ENCODE results near the gene SART1.

Gene SART1

DNA sequence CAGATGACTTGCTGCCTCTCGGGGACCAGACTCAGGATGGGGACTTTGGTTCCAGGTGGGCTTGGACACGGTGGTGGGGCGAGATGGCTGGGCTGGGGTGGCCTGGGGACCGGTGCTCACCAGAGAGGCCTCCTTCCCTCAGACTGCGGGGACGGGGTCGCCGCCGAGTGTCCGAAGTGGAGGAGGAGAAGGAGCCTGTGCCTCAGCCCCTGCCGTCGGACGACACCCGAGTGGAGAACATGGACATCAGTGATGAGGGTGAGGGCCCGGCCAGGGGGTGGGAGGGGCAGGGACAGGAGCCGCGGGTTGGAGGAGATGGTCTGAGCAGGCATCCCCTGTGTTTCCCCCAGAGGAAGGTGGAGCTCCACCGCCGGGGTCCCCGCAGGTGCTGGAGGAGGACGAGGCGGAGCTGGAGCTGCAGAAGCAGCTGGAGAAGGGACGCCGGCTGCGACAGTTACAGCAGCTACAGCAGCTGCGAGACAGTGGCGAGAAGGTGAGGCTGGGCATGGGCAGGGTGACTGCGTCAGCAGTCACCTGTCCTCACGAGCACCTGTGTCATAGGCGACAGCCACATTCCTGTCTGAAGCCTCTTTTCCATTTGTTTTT is 5.9 kb downstream of the SART1 start:
- no peak for FAIRE-seq

DNA sequence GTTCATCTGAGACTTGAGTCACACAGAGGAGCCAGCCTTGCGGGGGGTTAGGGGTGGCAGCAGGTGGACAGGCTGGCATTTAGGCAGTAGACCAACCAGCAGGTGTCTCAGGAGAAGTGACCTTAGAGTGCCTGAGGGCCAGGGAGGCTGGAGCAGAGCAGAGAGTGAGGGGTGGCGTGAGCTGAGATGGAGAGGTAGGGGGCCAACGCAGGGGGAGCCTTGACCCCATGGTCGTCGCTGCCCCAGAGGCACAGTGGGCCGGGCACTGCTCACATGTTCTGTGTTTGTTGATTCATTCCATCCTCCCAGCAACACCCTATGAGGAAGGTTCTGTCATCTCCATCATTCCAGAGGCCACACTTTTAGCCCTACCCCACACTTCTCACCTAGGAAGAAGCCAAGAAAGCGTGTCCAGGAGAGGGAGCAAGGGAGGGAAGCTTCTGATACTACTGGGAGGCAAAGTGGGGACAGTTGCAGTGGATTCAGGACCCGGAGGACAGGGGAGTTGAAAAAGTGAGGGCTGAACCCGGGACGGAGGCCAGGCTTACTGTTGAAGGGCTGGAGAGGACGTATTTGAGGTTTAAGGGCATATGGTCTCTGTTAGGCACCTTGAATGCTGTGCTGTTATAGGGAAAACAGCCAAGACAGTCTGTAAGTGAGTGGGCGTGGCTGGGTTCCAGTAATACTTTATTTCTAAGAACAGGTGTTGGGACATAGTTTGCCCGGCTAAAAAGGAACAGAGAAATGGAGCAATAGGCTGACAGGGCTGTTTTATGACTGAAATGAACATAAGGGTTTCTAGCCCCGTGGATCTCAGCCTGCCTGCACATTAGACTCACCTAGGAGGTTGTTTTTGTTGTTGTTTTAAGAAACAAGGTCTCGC is 7.3 kb downstream of the SART1 start:
- FAIRE-seq = no peak

DNA sequence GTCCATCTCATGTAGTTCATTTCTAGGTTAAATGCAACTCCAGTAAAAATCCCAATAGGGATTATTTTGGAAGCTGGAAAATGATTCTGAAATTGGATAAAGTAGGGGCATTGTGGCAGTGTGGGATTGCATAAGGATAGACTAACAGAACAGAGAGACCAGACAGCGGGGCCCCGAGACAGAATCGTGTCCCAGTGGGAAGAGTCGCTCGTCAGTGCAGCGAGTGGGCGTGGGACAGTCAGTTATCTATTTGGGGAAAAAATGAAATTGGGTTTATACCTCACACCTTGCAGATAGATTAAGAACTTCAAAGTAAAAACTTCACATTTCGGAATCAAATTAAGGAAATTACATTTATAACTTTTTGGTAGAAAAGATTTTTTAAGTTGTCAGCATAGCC is 10.6 kb downstream of the SART1 start:
- no peak for FAIRE-seq

DNA sequence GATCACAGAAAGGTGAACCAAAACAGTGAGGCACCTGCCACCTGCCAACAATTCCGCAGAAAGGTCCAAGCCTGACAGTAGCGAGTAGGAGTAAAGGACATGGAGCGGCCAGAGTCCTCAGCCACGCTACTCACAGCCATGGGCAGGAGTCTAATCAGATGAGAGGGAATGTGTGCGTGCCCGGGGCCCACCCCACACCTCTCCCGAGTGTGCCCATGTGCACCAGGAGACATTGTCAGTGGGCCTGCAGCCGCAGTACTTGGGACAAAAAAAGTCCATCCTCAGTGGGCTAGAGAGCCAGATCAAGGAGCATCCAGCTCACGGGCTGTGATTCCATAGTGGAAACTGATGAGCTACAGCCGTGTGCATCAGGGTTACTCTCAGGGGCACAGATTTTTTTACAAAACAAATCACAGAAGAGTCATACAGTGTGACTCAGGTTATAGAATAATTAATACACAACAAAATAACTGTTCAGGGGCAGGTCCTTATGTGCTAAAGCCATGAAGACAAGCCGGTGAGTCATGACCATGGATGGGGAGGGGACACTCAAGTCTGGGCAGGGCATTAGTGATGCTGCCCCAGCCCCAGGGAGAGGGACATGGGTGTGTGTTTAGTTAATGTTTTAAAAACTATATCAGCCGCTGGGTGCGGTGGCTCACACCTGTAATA is 12.0 kb downstream of the SART1 start:
- FAIRE-seq = no peak

DNA sequence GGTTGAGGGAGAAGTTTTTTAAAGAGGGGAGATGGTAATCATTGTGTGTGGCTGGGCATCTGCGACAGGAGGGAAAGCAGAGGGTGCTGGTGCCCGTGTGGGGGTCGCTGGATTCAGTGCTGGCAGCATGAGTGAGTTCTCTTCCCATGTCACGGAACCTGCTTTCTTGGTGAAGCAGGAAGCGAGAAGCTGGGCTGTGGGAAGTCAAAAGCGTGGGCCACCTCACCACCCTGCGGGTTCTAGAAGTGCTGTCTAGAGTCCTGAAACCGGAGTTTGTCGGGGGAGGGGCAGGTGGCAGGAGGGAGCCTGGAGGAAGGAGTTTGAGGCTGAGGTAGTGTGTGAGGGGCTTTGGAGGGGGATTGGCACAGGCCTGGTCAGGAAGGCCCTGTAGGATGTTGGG is 14.2 kb downstream of the SART1 start:
- no peak for FAIRE-seq

DNA sequence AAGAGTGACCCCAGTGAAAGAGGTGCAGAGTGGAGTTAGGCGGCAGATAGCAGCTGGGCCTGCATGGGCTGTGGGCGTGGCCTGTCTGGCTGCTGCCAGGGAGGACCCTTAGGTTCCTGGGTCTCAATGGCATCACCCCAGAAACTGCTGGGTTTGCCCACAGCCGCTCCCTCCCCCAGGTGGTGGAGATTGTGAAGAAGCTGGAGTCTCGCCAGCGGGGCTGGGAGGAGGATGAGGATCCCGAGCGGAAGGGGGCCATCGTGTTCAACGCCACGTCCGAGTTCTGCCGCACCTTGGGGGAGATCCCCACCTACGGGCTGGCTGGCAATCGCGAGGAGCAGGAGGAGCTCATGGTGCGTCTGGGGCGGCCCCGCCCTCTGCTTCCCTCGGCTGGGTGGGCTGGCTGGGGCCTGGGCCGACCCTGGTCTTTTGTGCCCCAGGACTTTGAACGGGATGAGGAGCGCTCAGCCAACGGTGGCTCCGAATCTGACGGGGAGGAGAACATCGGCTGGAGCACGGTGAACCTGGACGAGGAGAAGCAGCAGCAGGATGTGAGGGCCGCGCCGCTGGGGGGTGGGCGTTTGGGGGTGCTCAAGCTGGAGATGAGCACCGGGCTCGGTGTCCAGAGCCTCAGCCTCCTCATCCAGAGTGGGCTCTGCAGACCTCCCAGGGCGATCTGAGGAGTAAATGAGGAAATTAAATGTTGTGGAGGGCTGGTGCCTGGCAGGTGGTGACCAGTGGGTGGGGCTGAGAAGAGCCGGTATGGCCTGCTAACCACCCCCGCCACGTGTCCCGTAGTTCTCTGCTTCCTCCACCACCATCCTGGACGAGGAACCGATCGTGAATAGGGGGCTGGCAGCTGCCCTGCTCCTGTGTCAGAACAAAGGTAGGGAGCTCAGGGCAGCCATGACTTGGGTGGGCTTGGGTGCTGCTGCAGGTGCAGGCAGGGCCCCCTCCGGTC is 15.0 kb downstream of the SART1 start:
- FAIRE-seq = no peak

DNA sequence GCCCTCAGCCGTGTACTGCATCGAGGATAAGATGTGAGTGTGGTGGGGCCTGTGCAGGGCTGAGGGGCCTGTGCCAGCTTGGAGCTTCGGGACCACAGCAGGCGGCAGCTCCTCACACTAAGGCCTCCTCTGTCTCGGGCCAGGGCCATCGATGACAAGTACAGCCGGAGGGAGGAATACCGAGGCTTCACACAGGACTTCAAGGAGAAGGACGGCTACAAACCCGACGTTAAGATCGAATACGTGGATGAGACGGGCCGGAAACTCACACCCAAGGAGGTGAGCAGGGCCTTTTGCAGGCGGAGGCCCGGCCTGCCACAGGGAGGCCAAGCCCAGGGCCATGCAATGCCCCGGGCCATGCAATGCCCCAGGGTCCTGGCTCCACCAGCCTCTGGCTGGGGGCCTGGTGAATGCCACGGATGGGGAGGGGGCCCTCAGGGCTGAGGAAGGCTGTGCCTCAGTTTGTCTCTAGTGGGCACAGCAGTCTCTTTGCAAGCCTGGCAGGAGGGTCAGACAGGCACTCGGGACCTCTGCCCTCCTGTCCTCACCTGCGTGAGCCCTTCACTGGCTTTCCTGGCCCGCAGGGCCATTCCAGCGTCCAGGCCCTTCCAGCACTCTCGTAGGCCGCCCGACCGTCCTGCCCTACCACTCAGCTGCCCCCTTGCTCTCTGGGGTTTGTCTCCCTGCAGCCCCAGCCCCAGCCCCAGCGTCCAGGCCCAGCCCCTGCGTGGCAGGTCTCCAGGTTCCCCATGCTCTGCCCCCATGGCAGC is 16.3 kb downstream of the SART1 start:
- no peak for FAIRE-seq

DNA sequence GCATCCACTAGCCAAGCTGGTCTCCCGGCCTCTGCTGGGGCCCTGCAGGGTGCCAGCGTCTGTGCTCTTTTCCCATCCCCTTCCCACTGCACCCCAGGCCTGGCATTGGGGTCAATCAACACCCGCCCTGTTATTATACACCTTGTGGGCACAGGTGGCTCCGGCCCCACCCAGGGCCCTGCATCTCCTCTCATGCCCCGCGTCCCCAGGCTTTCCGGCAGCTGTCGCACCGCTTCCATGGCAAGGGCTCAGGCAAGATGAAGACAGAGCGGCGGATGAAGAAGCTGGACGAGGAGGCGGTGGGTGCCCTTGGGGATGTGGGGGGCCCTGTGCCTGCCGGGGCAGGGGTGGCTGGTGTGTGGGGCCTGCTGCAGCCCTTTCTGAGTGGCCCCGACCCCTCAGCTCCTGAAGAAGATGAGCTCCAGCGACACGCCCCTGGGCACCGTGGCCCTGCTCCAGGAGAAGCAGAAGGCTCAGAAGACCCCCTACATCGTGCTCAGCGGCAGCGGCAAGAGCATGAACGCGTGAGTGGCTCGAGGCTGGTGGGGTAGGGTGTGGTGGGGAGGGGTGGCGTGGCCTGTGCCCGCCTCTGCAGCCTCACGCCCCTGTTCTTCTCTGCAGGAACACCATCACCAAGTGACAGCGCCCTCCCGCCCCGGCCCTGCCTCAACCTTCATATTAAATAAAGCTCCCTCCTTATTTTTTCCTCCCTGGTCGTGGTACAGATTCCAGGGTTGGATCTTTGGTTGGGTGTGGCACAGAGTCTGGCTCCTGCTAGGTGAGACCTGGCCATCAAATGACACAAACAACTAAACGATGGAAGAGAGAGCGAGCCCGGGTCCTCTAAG is 17.1 kb downstream of the SART1 start:
- FAIRE-seq = no peak

DNA sequence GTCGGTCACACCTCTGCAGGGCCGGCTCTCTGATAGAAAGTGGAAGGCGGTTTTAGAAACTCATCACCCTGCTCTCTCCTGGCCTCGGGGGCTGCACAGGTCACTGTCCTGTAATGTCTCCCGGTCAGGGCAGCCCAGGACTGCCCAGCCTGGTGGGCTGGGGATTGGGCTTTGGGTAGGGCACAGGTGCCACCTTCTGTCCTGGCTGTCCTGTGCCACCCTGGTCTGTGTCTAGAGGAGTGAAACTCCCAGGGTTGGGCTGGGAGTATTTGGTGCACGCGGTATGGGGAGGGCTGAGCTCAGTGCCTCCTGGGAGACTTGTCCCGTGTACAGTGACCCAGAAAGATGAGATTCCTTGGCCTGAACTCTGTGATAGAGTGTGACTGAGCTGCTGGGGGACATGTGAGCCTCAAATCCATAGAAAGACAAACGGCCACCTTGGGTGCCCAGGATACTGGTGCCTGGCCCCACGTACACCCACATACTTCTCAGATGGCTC is 17.8 kb downstream of the SART1 start:
- FAIRE-seq = no peak

DNA sequence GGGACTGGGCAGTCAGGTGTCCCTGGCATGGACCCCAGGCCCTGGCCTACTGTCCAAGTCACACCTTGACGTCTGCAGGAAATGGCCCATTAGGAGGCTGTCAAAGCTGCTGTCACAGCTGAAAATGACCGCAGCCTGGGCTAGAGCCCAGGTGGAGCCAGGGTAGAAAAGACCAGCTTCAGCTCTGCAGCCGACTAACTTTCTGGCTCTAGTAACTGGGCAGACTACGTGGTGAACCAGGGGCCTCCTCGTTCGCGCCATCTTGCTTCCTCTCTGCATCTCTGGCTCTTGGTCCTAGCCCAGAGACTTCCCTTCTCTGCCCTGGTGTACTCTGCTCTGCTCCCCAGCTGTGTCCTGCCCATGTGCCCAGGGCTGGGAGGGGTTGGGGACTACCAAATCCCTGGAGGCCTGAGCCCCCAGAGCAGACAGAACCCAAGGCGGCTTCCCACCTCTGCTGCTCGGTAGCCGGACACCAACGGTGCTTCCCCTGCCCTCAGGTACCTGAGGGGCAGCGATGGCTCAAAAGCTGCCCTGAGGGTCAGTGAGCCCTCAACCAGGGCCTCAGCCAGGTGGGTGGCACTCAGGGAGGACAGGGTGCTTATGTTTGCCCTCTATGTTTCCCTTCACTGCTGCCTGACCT is 19.7 kb downstream of the SART1 start:
- FAIRE-seq = no peak

DNA sequence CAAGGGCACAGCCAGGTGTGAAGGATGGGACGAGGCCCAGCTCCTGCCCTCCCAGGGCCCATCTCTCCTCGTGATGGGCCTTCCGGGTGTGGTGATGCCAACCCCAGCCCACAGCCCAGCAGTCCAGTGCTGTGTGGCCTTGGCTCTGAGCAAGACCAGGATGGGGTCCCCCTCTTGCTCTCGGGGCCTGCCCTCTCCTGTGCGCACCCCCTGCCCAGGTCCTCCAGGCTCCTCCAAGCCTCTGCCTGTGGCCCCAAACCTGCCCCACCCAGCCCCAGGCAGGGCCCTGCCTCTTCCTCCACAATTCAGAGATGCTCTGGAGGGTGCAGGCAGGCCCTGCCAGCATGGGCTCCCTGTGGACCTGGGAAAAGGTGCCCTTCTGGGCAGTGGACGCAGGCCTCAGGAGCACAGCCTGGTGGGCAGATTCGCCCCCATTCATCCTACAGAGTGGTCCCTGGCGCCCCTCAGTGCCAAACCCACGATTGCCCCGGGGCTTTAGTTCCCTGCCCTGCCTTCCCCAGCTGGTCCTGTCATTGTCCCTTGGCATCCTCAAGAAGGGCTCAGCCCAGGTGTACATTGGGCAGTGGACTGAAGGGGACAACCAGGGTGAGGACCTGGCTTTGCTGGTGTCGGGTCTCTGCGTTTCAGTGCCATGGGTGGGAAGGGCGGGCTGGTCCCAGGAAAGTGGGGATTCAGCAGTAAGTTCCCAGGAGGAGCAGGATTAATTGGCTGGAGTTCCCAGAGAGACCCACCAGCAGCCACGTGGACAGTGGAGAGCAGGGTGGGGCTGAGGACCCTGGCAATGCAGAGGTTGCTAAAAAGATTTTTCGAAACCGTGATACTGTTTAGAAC is 20.7 kb downstream of the SART1 start:
- no peak for FAIRE-seq

DNA sequence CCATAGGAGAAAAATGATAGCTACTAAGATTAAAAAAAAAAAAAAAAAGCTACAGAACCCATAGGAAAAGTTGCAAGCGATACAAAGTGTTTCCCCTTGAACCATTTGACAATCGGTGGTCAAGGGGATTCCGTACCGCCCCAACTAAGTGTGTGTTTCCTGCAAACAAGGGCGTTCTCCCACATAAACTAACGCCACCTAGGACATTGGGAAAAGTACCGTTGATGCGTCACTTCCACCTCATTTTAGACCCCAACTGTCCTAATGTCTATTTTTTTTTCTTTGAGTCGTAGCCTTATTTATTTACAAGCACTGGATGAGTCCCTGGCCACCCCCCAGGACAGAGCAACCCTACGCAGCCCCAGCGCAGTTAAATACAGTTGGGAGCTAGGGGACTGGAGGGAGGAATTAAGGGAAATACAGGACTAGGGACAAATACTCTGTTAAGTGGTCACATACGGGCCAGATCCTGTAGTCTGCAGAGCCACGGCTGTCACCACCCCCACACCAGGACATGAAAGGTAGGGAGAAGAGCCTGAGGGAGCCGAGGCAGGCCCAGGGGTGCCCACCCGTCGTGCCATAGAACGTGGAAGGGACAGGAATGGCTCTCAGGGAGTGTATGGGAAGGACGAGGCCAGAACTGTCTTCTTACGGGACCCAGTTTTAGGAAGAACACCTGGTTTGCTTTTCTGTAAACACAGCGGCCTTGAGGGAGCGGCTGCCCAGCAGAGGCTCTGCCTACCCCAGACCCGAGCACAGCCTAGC is 21.5 kb downstream of the SART1 start:
- FAIRE-seq = no peak

DNA sequence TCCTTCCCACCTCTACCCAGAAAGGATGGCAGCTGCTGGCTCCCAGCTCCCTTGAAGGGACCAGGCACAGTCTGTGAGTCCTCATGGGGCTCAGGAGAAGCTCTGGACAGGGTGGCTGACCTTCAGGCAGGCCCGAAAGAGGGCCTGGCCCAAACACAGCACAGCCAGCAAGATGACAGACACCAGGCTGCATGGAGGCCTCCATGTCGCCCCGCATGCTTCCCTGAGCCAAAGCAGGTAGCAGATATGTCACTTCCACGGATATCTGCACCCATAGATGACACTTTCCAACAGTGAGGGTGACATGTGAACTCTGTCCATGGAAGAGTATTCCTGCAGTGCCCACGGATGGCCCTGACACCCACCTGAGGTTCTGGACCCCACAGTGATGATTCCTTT is 22.1 kb downstream of the SART1 start:
- no peak for FAIRE-seq

DNA sequence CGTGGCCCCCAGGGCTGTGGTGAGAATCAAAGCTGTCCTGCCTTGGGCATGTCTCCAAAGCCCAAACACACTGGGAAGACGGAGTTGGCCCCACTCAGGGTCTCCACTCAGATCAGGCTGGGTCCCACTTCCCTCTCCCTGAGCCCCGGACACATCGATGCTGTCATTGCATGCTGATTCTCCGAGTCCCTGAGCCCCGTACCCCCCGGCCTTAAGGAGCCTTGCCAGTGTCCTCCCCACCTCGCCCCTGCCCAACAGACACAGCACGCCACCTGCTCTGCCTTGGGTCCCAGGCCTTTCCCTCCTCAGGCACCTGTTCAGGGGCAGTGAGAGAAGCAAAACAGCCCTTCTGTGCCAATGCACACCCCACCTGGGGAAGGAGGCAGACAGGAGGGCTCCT is 25.8 kb downstream of the SART1 start:
- FAIRE-seq = no peak

DNA sequence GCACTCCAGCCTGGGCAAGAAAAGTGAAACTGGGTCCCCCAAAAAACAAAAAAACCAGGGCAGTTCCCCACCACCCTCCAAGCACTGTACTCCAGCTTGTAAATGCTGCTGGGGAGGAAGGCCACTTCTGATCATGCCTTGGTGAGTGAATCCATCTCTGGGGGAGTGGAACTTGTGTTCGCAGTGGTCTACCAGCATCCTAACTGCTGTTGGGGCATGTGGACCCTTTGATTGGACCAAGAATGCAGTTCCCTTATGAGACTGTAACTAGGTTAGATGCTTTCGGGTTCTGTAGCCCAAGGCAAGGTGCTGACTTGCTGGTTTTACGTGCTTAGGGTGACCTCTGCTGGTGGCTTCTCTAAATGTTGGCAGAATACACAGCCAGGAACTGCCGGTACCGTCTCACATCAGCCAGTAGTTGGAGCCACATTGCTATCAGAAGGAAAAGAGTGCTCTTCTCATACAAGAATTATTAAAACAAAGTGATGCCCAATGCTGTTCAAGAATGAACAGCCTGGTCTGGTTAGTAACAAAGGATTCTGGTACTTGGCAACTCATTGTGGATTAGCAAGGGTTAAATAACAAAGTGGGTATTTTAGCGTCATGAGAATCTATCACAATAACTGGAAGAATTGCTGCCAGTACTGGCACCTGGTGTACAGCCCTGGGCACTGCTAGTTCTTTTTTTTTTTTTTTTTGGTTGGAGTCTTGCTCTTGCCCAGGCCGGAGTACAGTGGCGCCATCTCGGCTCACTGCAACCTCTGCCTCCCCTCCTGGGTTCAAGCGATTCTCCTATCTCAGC is 27.5 kb downstream of the SART1 start:
- peak; percentile 95 for FAIRE-seq

DNA sequence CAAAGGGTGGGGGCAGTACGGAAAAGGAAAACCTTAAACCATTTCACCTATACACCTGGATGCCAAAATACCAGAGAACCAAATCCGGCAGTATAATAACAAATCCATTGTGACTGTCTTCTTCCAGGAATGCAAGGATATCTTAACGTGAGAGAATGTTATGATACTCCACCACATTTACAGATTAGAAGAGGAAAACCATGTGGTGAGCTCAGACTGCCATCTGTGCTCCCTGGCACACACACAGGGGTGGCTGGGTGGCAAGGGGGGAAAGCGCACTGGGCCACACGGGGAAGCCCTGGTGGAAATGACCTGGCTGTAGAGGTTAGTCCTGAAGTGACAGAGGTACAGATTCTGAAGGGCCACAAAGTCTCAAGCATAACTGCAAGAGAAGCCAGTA is 30.5 kb downstream of the SART1 start:
- no peak for FAIRE-seq

DNA sequence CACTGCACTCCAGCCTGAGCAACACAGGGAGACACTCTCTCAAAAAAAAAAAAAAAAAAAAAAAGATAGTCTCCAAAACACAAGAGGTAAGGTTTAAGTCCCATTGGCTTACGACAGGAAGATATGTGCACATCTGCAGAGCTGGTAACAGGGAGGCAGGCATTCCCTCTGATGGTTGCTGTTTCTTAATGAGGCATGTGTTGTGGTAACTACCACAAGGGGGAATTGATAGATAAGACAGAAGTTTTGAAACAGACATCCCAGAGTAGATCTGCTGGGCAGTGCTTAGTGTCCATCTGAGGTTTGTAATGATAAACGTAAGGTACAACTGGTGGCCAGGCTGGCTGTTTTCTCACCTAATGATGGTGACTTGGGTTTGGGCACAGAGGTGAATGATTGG is 35.8 kb downstream of the SART1 start:
- no peak for FAIRE-seq

All from TTC549 (cell line).